SK-N-SH (cell line): Measurements from ENCODE around the gene USP17L18. TPM values are rescaled to one million over a fixed set of nuclear protein-coding genes. Genes with fewer than 3 reads are reported as not detected.
"Not testable (repeated sequence)": the region's sequence is repeated elsewhere in the genome, so short reads cannot be mapped to it uniquely, and the experiment has no call there.

Experiments used
- CTCF ChIA-PET: fragments of 300-600, 350-600 bp; formaldehyde crosslinking; extraction: SDS; loops from one replicate; lab custom pipeline; 2021; lab: Yijun Ruan, JAX
- POLR2A ChIA-PET: fragments of 350-600 bp; sonication (Branson Sonifier 250); formaldehyde crosslinking; extraction: SDS; loops from one replicate; lab custom pipeline; 2020; ENCODE audit warnings: antibody characterized with exemption, inconsistent platforms; lab: Yijun Ruan, JAX
- DNase-seq: peaks from one replicate; pipeline ENCODE4 v3.0.0; 2012
- H2AFZ ChIP-seq: fragments of 200-600 bp; sonication (generic); 2 replicates; pipeline ENCODE4 v1.8.1; 2016; ENCODE audit warnings: antibody characterized with exemption, mild to moderate bottlenecking, low read depth
- H3F3A ChIP-seq: fragments of 200-600 bp; sonication (generic); replicated peaks from 2 replicates; pipeline ENCODE3; 2016; ENCODE audit warnings: antibody characterized with exemption, mild to moderate bottlenecking; ENCODE audit not compliant: insufficient read depth
- H3K27ac ChIP-seq, 2 experiments: fragments of 200-500 bp in 1 of 2; fragments of 200-600 bp in 1 of 2; sonication (Bioruptor generic) in 1 of 2; sonication (generic), shearing (Covaris generic) in 1 of 2; 2 replicates each; pipeline versions ENCODE4 v1.5.1 to v1.6.1; 2014 to 2016; ENCODE audit warnings: low read depth in 2 of 2, inconsistent platforms in 1 of 2, low read length in 1 of 2, mild to moderate bottlenecking in 1 of 2, mixed read lengths in 1 of 2
- H3K27me3 ChIP-seq: fragments of 200-600 bp; sonication (generic), shearing (Covaris generic); 2 replicates; pipeline ENCODE4 v1.6.1; 2016; ENCODE audit warnings: mixed run types; ENCODE audit not compliant: insufficient read depth
- H3K36me3 ChIP-seq, 2 experiments: fragments of 200-500 bp in 1 of 2; fragments of 200-600 bp in 1 of 2; sonication (Bioruptor generic) in 1 of 2; sonication (generic) in 1 of 2; replicated peaks in 1 of 2; 2 replicates each; pipeline versions ENCODE3 to v1.5.1; 2014 to 2016; ENCODE audit warnings: low read length in 1 of 2, mild to moderate bottlenecking in 1 of 2; ENCODE audit not compliant: insufficient read depth in 2 of 2, control insufficient read depth in 1 of 2
- H3K4me1 ChIP-seq, 2 experiments: fragments of 200-500 bp in 1 of 2; fragments of 200-600 bp in 1 of 2; sonication (Bioruptor generic) in 1 of 2; sonication (generic), shearing (Covaris generic) in 1 of 2; 2 replicates each; pipeline versions ENCODE4 v1.5.1 to v1.6.1; 2014 to 2016; ENCODE audit warnings: low read depth in 1 of 2, low read length in 1 of 2, mixed run types in 1 of 2; ENCODE audit not compliant: insufficient read depth in 2 of 2, control insufficient read depth in 1 of 2
- H3K4me2 ChIP-seq: fragments of 200-600 bp; sonication (generic), shearing (Covaris generic); 2 replicates; pipeline ENCODE4 v1.6.1; 2017; ENCODE audit warnings: mixed run types
- H3K4me3 ChIP-seq, 2 experiments: fragments of 200-500 bp in 1 of 2; fragments of 200-600 bp in 1 of 2; sonication (Bioruptor generic) in 1 of 2; sonication (generic), shearing (Covaris generic) in 1 of 2; 2 replicates each; pipeline versions ENCODE4 v1.5.1 to v1.8.1; 2014 to 2016; ENCODE audit warnings: low read depth in 2 of 2, inconsistent platforms in 1 of 2, low read length in 1 of 2, mild to moderate bottlenecking in 1 of 2, mixed read lengths in 1 of 2, moderate library complexity in 1 of 2
- H3K79me2 ChIP-seq: fragments of 200-600 bp; sonication (generic); 2 replicates; pipeline ENCODE4 v1.8.1; 2017; ENCODE audit warnings: mild to moderate bottlenecking; ENCODE audit not compliant: insufficient read depth
- H3K9ac ChIP-seq: fragments of 200-600 bp; sonication (generic); 2 replicates; pipeline ENCODE4 v1.6.1; 2017; ENCODE audit warnings: mixed run types
- H3K9me2 ChIP-seq: fragments of 200-600 bp; sonication (generic); 2 replicates; pipeline ENCODE4 v1.6.1; 2017; ENCODE audit warnings: mixed run types
- H3K9me3 ChIP-seq: fragments of 200-600 bp; sonication (generic); 2 replicates; pipeline ENCODE4 v1.6.1; 2017; ENCODE audit warnings: mixed run types, mild to moderate bottlenecking, moderate library complexity
- H4K20me1 ChIP-seq: fragments of 200-600 bp; sonication (generic); 2 replicates; pipeline ENCODE4 v1.6.1; 2017; ENCODE audit warnings: mild to moderate bottlenecking, mixed run types; ENCODE audit not compliant: insufficient read depth
- WGBS: methylation state at CpG from one replicate; pipeline ENCODE4 v1.1.6; 2017; ENCODE audit warnings: low lambda C conversion rate; 5-methylcytosine and 5-hydroxymethylcytosine counted together
- polyA plus RNA-seq, 3 experiments: library from polyadenylated mRNA; depleted of rRNA; stranded (reverse); fragments of >200 nt; gene quantifications; 2 replicates each; pipeline ENCODE4 v1.2.3, GENCODE V29; 2012

Gene USP17L18
- polyA plus RNA-seq, 1 of the 3 experiments (the other 2 are of a cell fraction), result not detected

DNA sequence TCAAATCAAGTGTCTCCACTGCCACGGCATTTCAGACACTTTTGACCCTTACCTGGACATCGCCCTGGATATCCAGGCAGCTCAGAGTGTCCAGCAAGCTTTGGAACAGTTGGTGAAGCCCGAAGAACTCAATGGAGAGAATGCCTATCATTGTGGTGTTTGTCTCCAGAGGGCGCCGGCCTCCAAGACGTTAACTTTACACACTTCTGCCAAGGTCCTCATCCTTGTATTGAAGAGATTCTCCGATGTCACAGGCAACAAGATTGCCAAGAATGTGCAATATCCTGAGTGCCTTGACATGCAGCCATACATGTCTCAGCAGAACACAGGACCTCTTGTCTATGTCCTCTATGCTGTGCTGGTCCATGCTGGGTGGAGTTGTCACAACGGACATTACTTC lies 18.2 kb upstream of the USP17L18 start:
- H3K27ac ChIP-seq, H3K4me3 ChIP-seq, CTCF ChIA-PET, H3K9me3 ChIP-seq, H3K9ac ChIP-seq, H3K9me2 ChIP-seq, H3K27me3 ChIP-seq, H3K4me2 ChIP-seq, DNase-seq, H4K20me1 ChIP-seq, H3K36me3 ChIP-seq, H3F3A ChIP-seq, H2AFZ ChIP-seq, H3K79me2 ChIP-seq, POLR2A ChIA-PET, H3K4me1 ChIP-seq: not testable (repeated sequence)
- WGBS, result 4% methylated on average over 5 of the region's 8 CpGs

DNA sequence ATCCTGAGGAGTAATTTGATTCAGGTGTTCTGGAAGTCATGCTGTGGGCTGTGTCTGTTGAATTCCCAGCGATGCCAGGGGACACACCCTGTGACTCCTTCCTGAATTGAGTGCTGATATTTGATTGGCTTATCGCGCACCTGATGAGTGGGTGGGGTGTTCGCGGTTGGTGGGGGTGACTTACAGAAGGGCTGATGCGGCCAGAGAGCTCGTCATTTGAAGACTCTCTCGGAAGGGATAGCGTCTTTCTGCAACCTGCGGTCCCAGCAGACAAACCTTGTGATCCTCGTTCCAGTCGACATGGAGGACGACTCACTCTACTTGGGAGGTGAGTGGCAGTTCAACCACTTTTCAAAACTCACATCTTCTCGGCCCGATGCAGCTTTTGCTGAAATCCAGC lies 14.3 kb upstream of the USP17L18 start, which contains the start of gene USP17L15:
Gene USP17L15 (plus strand): TSS at position 301 of the 400 bp plus-strand sequence. CDS start 0 bp downstream, at position 301.
- H3K27me3 ChIP-seq, H2AFZ ChIP-seq, H3K9ac ChIP-seq, H3K4me1 ChIP-seq, POLR2A ChIA-PET, H3K4me3 ChIP-seq, CTCF ChIA-PET, H3K9me3 ChIP-seq, H3K27ac ChIP-seq, H4K20me1 ChIP-seq, H3K9me2 ChIP-seq, H3K79me2 ChIP-seq, H3F3A ChIP-seq, H3K36me3 ChIP-seq, DNase-seq, H3K4me2 ChIP-seq: not testable (repeated sequence)
- no CpG with 5 or more reads among the region's 15 CpGs for WGBS

DNA sequence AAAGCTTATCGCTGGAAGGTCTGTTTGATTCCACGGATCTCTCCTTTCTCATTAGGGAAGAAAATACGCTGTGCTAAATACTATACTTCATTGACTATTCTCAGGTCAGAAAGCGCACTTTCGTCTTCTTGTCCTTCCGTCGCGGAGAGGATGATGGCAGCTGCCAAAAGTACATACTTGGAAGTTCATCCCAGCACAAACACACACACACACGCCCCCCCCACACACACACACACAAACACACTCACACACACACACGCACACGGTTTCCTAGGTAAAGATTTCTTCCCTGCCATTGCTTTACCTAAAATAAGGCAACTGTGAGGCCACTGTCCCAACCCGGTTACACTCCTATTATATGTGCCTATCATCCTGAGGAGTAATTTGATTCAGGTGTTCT lies 10.0 kb upstream of the USP17L18 start:
- H3K4me1 ChIP-seq, H3K4me2 ChIP-seq, H2AFZ ChIP-seq, H3K9me3 ChIP-seq, H3K4me3 ChIP-seq, H4K20me1 ChIP-seq, CTCF ChIA-PET, H3F3A ChIP-seq, H3K36me3 ChIP-seq, H3K27me3 ChIP-seq, H3K27ac ChIP-seq, POLR2A ChIA-PET, DNase-seq, H3K9ac ChIP-seq, H3K9me2 ChIP-seq, H3K79me2 ChIP-seq: not testable (repeated sequence)
- WGBS, result 5% methylated on average over 3 of the region's 12 CpGs

DNA sequence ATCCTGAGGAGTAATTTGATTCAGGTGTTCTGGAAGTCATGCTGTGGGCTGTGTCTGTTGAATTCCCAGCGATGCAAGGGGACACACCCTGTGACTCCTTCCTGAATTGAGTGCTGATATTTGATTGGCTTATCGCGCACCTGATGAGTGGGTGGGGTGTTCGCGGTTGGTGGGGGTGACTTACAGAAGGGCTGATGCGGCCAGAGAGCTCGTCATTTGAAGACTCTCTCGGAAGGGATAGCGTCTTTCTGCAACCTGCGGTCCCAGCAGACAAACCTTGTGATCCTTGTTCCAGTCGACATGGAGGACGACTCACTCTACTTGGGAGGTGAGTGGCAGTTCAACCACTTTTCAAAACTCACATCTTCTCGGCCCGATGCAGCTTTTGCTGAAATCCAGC lies 4.9 kb upstream of the USP17L18 start, which contains the start of gene USP17L17:
Gene USP17L17 (plus strand): TSS at position 301 of the 400 bp plus-strand sequence. CDS start 0 bp downstream, at position 301.
- H3K27ac ChIP-seq, H3K4me2 ChIP-seq, DNase-seq, H4K20me1 ChIP-seq, H3K27me3 ChIP-seq, H3K79me2 ChIP-seq, H3F3A ChIP-seq, H3K4me3 ChIP-seq, H2AFZ ChIP-seq, H3K9ac ChIP-seq, H3K9me3 ChIP-seq, POLR2A ChIA-PET, CTCF ChIA-PET, H3K4me1 ChIP-seq, H3K9me2 ChIP-seq, H3K36me3 ChIP-seq: not testable (repeated sequence)
- 24% methylated on average over 12 of the region's 14 CpGs for WGBS

DNA sequence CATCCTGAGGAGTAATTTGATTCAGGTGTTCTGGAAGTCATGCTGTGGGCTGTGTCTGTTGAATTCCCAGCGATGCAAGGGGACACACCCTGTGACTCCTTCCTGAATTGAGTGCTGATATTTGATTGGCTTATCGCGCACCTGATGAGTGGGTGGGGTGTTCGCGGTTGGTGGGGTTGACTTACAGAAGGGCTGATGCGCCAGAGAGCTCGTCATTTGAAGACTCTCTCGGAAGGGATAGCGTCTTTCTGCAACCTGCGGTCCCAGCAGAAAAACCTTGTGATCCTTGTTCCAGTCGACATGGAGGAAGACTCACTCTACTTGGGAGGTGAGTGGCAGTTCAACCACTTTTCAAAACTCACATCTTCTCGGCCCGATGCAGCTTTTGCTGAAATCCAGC lies 4.6 kb downstream of the USP17L18 start, which contains the start of gene USP17L19:
Gene USP17L19 (plus strand): TSS at position 301 of the 400 bp plus-strand sequence. CDS start 0 bp downstream, at position 301.
- CTCF ChIA-PET, DNase-seq, H3K9ac ChIP-seq, H2AFZ ChIP-seq, H3K27ac ChIP-seq, H3K4me2 ChIP-seq, H4K20me1 ChIP-seq, H3K79me2 ChIP-seq, H3K9me3 ChIP-seq, H3K9me2 ChIP-seq, H3K27me3 ChIP-seq, H3K4me1 ChIP-seq, H3F3A ChIP-seq, POLR2A ChIA-PET, H3K36me3 ChIP-seq, H3K4me3 ChIP-seq: not testable (repeated sequence)
- WGBS, result no CpG with 5 or more reads among the region's 13 CpGs

DNA sequence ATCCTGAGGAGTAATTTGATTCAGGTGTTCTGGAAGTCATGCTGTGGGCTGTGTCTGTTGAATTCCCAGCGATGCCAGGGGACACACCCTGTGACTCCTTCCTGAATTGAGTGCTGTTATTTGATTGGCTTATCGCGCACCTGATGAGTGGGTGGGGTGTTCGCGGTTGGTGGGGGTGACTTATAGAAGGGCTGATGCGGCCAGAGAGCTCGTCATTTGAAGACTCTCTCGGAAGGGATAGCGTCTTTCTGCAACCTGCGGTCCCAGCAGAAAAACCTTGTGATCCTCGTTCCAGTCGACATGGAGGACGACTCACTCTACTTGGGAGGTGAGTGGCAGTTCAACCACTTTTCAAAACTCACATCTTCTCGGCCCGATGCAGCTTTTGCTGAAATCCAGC lies 9.4 kb downstream of the USP17L18 start, which contains the start of gene USP17L20:
Gene USP17L20 (plus strand): TSS at position 301 of the 400 bp plus-strand sequence. CDS start 0 bp downstream, at position 301.
- H3K9me2 ChIP-seq, H3F3A ChIP-seq, POLR2A ChIA-PET, H3K27me3 ChIP-seq, H3K4me3 ChIP-seq, CTCF ChIA-PET, H3K36me3 ChIP-seq, H4K20me1 ChIP-seq, DNase-seq, H3K9ac ChIP-seq, H3K27ac ChIP-seq, H3K9me3 ChIP-seq, H2AFZ ChIP-seq, H3K79me2 ChIP-seq, H3K4me2 ChIP-seq, H3K4me1 ChIP-seq: not testable (repeated sequence)
- WGBS, result no CpG with 5 or more reads among the region's 15 CpGs
